Brain microvascular endothelial cell (primary cell): ENCODE measurements around the gene SERF2.
"Not testable (repeated sequence)": the region's sequence is repeated elsewhere in the genome, so short reads cannot be mapped to it uniquely, and the experiment has no call there.

Source experiments
- DNase-seq: peaks from one replicate; pipeline ENCODE4 v3.0.0-alpha.2; 2020
- H3K27ac ChIP-seq: fragments of 250-450 bp; sonication (Bioruptor Pico); 2 replicates; pipeline ENCODE4 v1.5.1; 2020; ENCODE audit warnings: mild to moderate bottlenecking, moderate library complexity
- H3K27me3 ChIP-seq: fragments of 250-450 bp; sonication (Bioruptor Pico); replicated peaks from 2 replicates; pipeline ENCODE4 v1.5.1; 2020; ENCODE audit warnings: mild to moderate bottlenecking
- H3K36me3 ChIP-seq: fragments of 250-450 bp; sonication (Bioruptor Pico); replicated peaks from 2 replicates; pipeline ENCODE4 v1.5.1; 2020; ENCODE audit warnings: mild to moderate bottlenecking
- H3K4me3 ChIP-seq: 2 replicates; pipeline ENCODE4 v1.5.1; 2011; ENCODE audit warnings: low read depth, mild to moderate bottlenecking, control low read depth, low read length, moderate library complexity
- CTCF ChIP-seq: IDR thresholded peaks from 2 replicates; pipeline ENCODE4 v1.5.1; 2011; ENCODE audit warnings: low read depth, mild to moderate bottlenecking, moderate library complexity, low read length, control low read depth, inconsistent platforms; ENCODE audit errors: missing control alignments
- in situ Hi-C: cut with HindIII; loops from 2 replicates; pipeline ENCODE4 v1.10.0; 2017; ENCODE audit warnings: low sequenced_read_pairs, low pct_ligation_motif_present

Gene SERF2

GRCh38 chr15:43832485-43832884 is 40.4 kb downstream of the SERF2 start:
- H3K36me3 ChIP-seq, H3K27me3 ChIP-seq, DNase-seq, H3K27ac ChIP-seq, in situ Hi-C loops, H3K4me3 ChIP-seq: not testable (repeated sequence)

GRCh38 chr15:43845421-43845820 is 53.3 kb downstream of the SERF2 start:
- Histone ChIP-seq H3K27me3 (no peaks in the 10 kb centered on the region), H3K4me3 (no peak overlapping the region), H3K27ac (peak overlapping the region; percentile 32), H3K36me3 (no peaks in the 10 kb centered on the region)
- no peak for TF ChIP-seq CTCF
- in situ Hi-C loops, result no loop called here
- DNase-seq, result peak; percentile 37
